ENCODE results near the gene CMTR1.
"Not testable (repeated sequence)": the region's sequence is repeated elsewhere in the genome, so short reads cannot be mapped to it uniquely, and the experiment has no call there.

Gene CMTR1

GRCh38 chr6:37432590-37432915 lies 468 bp upstream of the CMTR1 start:
- FAIRE-seq = no peak

GRCh38 chr6:37433657-37434271 lies 743 bp downstream of the CMTR1 start:
- FAIRE-seq = no peak
- DNase-seq (ENCODE audit: insufficient read length, low spot score) = no peak

More at GRCh38 chr6:37432590-37432915, 468 bp upstream of the CMTR1 start:
- DNase-seq (ENCODE audit: insufficient read length, low spot score) = no peak

- FAIRE-seq = no peak
- DNase-seq (ENCODE audit: insufficient read length, low spot score) = no peak
Observed at GRCh38 chr6:37435373-37435772, 2.4 kb downstream of the CMTR1 start.

GRCh38 chr6:37435816-37436215 lies 2.8 kb downstream of the CMTR1 start:
- DNase-seq (ENCODE audit: insufficient read length, low spot score) (no peak), FAIRE-seq (no peak)

GRCh38 chr6:37438930-37439329 lies 5.9 kb downstream of the CMTR1 start:
- FAIRE-seq (no peak), DNase-seq (ENCODE audit: insufficient read length, low spot score) (no peak)

- no peak for FAIRE-seq
- DNase-seq (ENCODE audit: insufficient read length, low spot score) = no peak
Observed at GRCh38 chr6:37441651-37442050, 8.6 kb downstream of the CMTR1 start.

- FAIRE-seq = no peak
- DNase-seq (ENCODE audit: insufficient read length, low spot score) = no peak
Observed at GRCh38 chr6:37442416-37443215, 9.6 kb downstream of the CMTR1 start.

GRCh38 chr6:37443216-37443542 lies 10.2 kb downstream of the CMTR1 start:
- DNase-seq (ENCODE audit: insufficient read length, low spot score); FAIRE-seq: not testable (repeated sequence)

- no peak for FAIRE-seq
- DNase-seq (ENCODE audit: insufficient read length, low spot score) = no peak
Observed at GRCh38 chr6:37449984-37450383, 17.0 kb downstream of the CMTR1 start.

GRCh38 chr6:37451441-37452193 lies 18.6 kb downstream of the CMTR1 start:
- no peak for DNase-seq (ENCODE audit: insufficient read length, low spot score)
- FAIRE-seq = no peak

- FAIRE-seq (no peak), DNase-seq (ENCODE audit: insufficient read length, low spot score) (no peak)
Observed at GRCh38 chr6:37452522-37452921, 19.5 kb downstream of the CMTR1 start.

- FAIRE-seq (no peak), DNase-seq (ENCODE audit: insufficient read length, low spot score) (no peak)
Observed at GRCh38 chr6:37454420-37455140, 21.6 kb downstream of the CMTR1 start.

- DNase-seq (ENCODE audit: insufficient read length, low spot score) = no peak
- FAIRE-seq = no peak
Observed at GRCh38 chr6:37456126-37456525, 23.1 kb downstream of the CMTR1 start.

- no peak for FAIRE-seq
- DNase-seq (ENCODE audit: insufficient read length, low spot score) = no peak
Observed at GRCh38 chr6:37456816-37457560, 24.0 kb downstream of the CMTR1 start.

- FAIRE-seq = no peak
Observed at GRCh38 chr6:37459981-37460800, 27.2 kb downstream of the CMTR1 start.

GRCh38 chr6:37460805-37461204 lies 27.8 kb downstream of the CMTR1 start:
- FAIRE-seq = no peak
- DNase-seq (ENCODE audit: insufficient read length, low spot score) = no peak

More at GRCh38 chr6:37459981-37460800, 27.2 kb downstream of the CMTR1 start:
- no peak for DNase-seq (ENCODE audit: insufficient read length, low spot score)

- no peak for DNase-seq (ENCODE audit: insufficient read length, low spot score)
- FAIRE-seq = no peak
Observed at GRCh38 chr6:37463110-37463509, 30.1 kb downstream of the CMTR1 start.

GRCh38 chr6:37467718-37468117 lies 34.7 kb downstream of the CMTR1 start:
- FAIRE-seq (no peak), DNase-seq (ENCODE audit: insufficient read length, low spot score) (no peak)

GRCh38 chr6:37473364-37474095 lies 40.5 kb downstream of the CMTR1 start:
- DNase-seq (ENCODE audit: insufficient read length, low spot score) = peak; percentile 32
- FAIRE-seq = peak; percentile 76

All from HTR-8/SVneo (cell line).